Testis (tissue), 2 donors: ENCODE results near the gene CNFN.

Experiments
- CTCF ChIP-seq, 3 experiments: fragments of 450-650 bp in 2 of 3; fragments of 200-600 bp in 1 of 3; sonication (generic) in 1 of 3; IDR thresholded peaks; one replicate each; pipeline ENCODE4 v1.5.1; 2016 to 2019; ENCODE audit warnings: antibody characterized with exemption in 3 of 3, mild to moderate bottlenecking in 2 of 3, moderate library complexity in 1 of 3
- POLR2A ChIP-seq: fragments of 450-650 bp; IDR thresholded peaks from one replicate; pipeline ENCODE4 v1.6.1; 2017; ENCODE audit warnings: antibody characterized with exemption, mild to moderate bottlenecking, moderate library complexity

- TF ChIP-seq CTCF (IDR thresholded peaks at IDR 0.05) (no peak), POLR2A (no peak)
Observed at GRCh38 chr19:42362342-42362741, 27.8 kb downstream of the CNFN start.
